ENCODE results near the gene KLRF2. TPM values are rescaled to one million over a fixed set of nuclear protein-coding genes. Genes with fewer than 3 reads are reported as not detected.
"Not testable (repeated sequence)": the region's sequence is repeated elsewhere in the genome, so short reads cannot be mapped to it uniquely, and the experiment has no call there.

KLRF2 gene
- total RNA-seq, 1 donor from 2014 or later, result not detected

DNA sequence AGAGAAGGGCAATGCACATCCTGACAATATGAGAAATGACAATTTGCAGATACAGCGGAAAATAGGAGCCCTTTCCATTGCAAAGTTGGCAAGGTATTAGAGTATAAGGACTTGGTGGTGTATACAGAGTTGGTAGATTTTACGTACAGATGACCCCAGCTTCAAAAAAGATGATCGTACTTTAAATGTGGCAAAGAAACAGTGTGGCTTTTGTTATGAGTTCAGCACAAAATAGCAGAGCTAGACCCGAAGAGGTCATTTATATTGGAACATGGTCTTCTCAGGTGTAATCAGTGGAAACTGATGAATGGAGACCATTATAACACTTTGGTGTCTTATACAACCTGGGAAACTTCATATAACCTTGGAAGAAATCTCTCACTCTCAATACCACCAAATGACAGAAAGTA lies 14.4 kb upstream of the KLRF2 start:
- Histone ChIP-seq H3K27ac (ENCODE audit: low read depth, low read length) (peak overlapping the region; percentile 34), H3K36me3 (ENCODE audit: control insufficient read depth in 3 of 3, insufficient read depth in 3 of 3, low read length in 3 of 3) (no peaks in the 10 kb centered on the region), H3K9ac (ENCODE audit: low read depth in 1 of 3, low read length in 3 of 3) (peak overlapping the region; percentile 57 to 76 (median 63)), H3K9me3 (ENCODE audit: control insufficient read depth in 3 of 3, low read length in 3 of 3) (peaks cover 0 to 2% (median 0%) of the 10 kb centered on the region in 3 donors), H3K4me3 (ENCODE audit: low read length in 3 of 3) (peak overlapping the region; percentile 44 to 86 (median 56)), H3K27me3 (ENCODE audit: control insufficient read depth in 3 of 3, insufficient read depth in 3 of 3, low read length in 3 of 3) (no peaks in the 10 kb centered on the region), H3K4me1 (ENCODE audit: control insufficient read depth in 3 of 3, insufficient read depth in 3 of 3, low read length in 3 of 3) (peaks cover 0 to 6% (median 4%) of the 10 kb centered on the region in 3 donors)

DNA sequence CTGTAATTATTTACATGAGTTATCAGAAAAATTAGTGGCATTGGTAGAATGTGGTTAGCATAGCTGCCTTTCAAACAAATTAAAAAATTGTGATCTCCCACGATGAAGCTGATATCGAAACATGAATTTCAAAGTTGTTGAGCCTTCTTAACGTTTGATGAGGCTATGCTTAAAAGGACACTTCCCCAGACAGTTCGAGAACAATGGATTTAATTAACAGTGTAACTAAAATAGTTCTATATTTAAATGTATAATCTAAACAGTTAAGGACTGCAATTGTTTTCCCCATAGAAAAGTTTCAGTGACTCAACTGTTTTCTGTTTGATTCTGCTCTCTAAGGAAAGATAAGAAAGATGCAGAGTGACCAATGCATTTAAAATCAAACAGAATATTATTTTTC lies 13.8 kb upstream of the KLRF2 start:
- H3K27ac ChIP-seq (ENCODE audit: low read depth, low read length), result peak overlapping the region; percentile 34
- peak overlapping the region; percentile 44 to 86 (median 56) for H3K4me3 ChIP-seq (ENCODE audit: low read length in 3 of 3)
- peak overlapping the region; percentile 57 to 76 (median 63) for H3K9ac ChIP-seq (ENCODE audit: low read depth in 1 of 3, low read length in 3 of 3)
- H3K27me3 ChIP-seq (ENCODE audit: control insufficient read depth in 3 of 3, insufficient read depth in 3 of 3, low read length in 3 of 3), result no peaks in the 10 kb centered on the region
- peaks cover 0 to 2% (median 0%) of the 10 kb centered on the region in 3 donors for H3K9me3 ChIP-seq (ENCODE audit: control insufficient read depth in 3 of 3, low read length in 3 of 3)
- peaks cover 0 to 9% (median 4%) of the 10 kb centered on the region in 3 donors for H3K4me1 ChIP-seq (ENCODE audit: control insufficient read depth in 3 of 3, insufficient read depth in 3 of 3, low read length in 3 of 3)
- no peaks in the 10 kb centered on the region for H3K36me3 ChIP-seq (ENCODE audit: control insufficient read depth in 3 of 3, insufficient read depth in 3 of 3, low read length in 3 of 3)

DNA sequence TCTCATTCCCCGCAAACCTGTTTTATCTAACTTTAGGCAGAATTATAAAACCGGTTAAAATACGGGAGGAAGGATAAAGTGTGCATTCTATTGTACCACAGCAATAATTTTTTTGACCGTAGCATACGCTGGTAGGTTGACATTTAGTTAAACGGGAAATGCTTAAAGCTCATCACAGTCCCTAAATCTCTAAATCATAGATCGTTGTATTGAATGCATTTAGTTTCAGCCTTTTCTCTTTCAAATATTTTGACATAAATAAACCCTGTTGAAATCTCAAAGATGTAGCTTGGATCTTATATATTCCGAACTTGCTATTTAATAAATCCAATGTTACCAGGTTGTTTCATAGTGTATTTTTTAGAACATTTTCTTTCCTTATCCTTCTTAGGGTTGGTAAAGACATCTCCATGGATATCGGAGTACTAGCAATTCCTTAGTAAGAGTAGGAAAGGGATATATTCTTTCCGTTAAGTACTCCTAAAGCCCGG lies 12.9 kb upstream of the KLRF2 start:
- H3K9me3 ChIP-seq (ENCODE audit: control insufficient read depth in 3 of 3, low read length in 3 of 3), result peaks cover 0 to 2% (median 0%) of the 10 kb centered on the region in 3 donors
- no peaks in the 10 kb centered on the region for H3K36me3 ChIP-seq (ENCODE audit: control insufficient read depth in 3 of 3, insufficient read depth in 3 of 3, low read length in 3 of 3)
- no peaks in the 10 kb centered on the region for H3K27me3 ChIP-seq (ENCODE audit: control insufficient read depth in 3 of 3, insufficient read depth in 3 of 3, low read length in 3 of 3)
- peak overlapping the region; percentile 79 to 93 (median 85) for H3K9ac ChIP-seq (ENCODE audit: low read depth in 1 of 3, low read length in 3 of 3)
- peak overlapping the region; percentile 66 to 86 (median 75) for H3K4me3 ChIP-seq (ENCODE audit: low read length in 3 of 3)
- peaks cover 3 to 9% (median 4%) of the 10 kb centered on the region in 3 donors for H3K4me1 ChIP-seq (ENCODE audit: control insufficient read depth in 3 of 3, insufficient read depth in 3 of 3, low read length in 3 of 3)
- peak overlapping the region; percentile 97 for H3K27ac ChIP-seq (ENCODE audit: low read depth, low read length)

DNA sequence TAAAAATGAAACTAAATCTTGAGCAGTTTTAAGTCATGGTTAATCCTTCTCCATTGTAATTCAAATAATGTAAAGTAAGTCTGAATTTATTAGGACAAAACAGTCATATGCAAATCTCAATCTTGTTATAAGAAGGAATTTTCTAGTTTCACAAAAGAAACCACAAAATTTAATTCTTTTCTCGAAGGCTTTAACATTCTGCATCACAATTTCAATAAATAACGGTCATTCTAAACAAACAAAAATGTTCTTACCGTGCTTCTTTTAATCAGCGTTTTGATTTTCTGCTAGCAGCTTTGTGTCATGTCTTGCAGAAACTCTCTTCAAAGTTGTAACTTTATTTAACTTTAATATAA lies 12.4 kb upstream of the KLRF2 start:
- Histone ChIP-seq H3K36me3 (ENCODE audit: control insufficient read depth in 3 of 3, insufficient read depth in 3 of 3, low read length in 3 of 3) (no peaks in the 10 kb centered on the region), H3K4me1 (ENCODE audit: control insufficient read depth in 3 of 3, insufficient read depth in 3 of 3, low read length in 3 of 3) (peaks cover 3 to 9% (median 4%) of the 10 kb centered on the region in 3 donors), H3K9me3 (ENCODE audit: control insufficient read depth in 3 of 3, low read length in 3 of 3) (peaks cover 0 to 2% (median 0%) of the 10 kb centered on the region in 3 donors), H3K4me3 (ENCODE audit: low read length in 3 of 3) (peak overlapping the region; percentile 66 to 86 (median 75)), H3K27ac (ENCODE audit: low read depth, low read length) (peak overlapping the region; percentile 97), H3K27me3 (ENCODE audit: control insufficient read depth in 3 of 3, insufficient read depth in 3 of 3, low read length in 3 of 3) (no peaks in the 10 kb centered on the region), H3K9ac (ENCODE audit: low read depth in 1 of 3, low read length in 3 of 3) (peak overlapping the region; percentile 79 to 93 (median 85))

DNA sequence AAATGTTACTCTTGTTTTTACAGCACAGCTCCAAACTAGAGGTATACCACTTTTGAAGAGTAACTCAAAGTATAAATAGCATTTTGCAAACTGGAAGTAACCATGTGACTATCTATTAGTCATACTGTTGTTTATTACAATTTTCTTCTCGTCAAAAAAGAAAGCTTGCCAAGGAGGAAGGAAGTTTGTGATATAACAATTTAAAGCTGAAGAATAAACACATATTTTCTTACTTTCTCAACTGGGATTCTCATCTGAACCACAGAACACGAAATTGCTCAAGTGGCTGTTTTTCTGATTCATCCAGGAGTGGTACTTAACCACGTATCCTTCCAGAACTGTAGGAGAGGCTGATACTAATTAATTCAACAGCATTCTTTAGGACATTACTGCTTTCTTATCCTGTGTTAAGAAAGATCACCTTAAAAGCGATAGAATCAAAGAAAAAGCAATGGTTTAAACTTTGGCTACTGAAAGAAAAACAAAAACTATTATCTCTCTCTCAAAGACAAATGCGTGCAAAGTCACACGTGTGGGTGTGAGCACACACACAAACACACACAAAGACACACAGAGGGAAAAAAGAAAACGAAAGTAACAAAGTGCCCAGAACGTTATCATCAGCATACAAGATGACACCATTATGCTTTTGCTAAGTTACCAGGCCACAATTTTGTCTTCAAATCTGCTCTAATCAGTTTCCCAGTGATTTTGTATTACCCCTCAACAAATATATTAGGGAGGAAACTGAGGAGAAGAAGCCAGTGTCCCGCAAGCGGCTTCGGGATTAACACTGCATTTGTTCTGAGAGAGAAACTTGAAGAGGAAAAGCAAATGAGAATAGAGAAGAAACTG lies 11.8 kb upstream of the KLRF2 start, which contains the start of gene CLEC2B:
CLEC2B (minus strand) TSS at position 48 of the 855 bp plus-strand sequence.
- Histone ChIP-seq H3K4me3 (ENCODE audit: low read length in 3 of 3) (peak within 1 kb of the TSS; percentile 66 to 86 (median 75)), H3K9ac (ENCODE audit: low read depth in 1 of 3, low read length in 3 of 3) (peak within 1 kb of the TSS; percentile 79 to 93 (median 85)), H3K27ac (ENCODE audit: low read depth, low read length) (peak within 1 kb of the TSS; percentile 97), H3K4me1 (ENCODE audit: control insufficient read depth in 3 of 3, insufficient read depth in 3 of 3, low read length in 3 of 3) (peaks cover 3 to 9% (median 4%) of the 10 kb centered on the region in 3 donors), H3K36me3 (ENCODE audit: control insufficient read depth in 3 of 3, insufficient read depth in 3 of 3, low read length in 3 of 3) (no peaks in the 10 kb centered on the region), H3K9me3 (ENCODE audit: control insufficient read depth in 3 of 3, low read length in 3 of 3) (no peaks in the 10 kb centered on the region), H3K27me3 (ENCODE audit: control insufficient read depth in 3 of 3, insufficient read depth in 3 of 3, low read length in 3 of 3) (no peaks in the 10 kb centered on the region)

DNA sequence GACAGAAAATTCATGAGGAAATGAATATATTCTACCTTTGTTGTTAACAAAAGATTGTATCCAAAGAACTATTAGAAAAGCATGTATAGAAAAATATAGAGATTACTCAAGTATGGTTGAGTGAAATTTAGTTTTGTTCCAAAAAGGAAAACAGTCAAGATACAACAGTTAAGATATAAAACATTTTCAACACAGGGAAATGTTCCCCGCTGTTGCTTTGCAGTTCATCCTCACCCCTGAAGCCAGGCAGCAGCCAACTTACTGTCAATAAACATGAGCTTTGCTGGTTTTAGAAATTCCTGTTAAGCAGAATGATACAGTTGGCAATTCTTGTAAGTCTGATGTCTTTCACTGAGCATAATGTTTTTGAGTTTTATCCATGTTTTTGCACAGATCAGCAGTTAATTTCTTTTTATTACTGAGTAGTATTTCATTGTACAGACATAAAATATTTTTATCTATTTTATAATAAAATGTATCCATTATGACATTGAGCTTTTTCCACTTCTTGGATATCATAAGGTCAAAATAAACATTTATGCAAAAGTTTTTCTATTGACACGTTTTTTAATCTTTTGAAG lies 10.9 kb upstream of the KLRF2 start:
- Histone ChIP-seq H3K27ac (ENCODE audit: low read depth, low read length) (peak overlapping the region; percentile 97), H3K36me3 (ENCODE audit: control insufficient read depth in 3 of 3, insufficient read depth in 3 of 3, low read length in 3 of 3) (no peaks in the 10 kb centered on the region), H3K4me3 (ENCODE audit: low read length in 3 of 3) (peak overlapping the region; percentile 23 to 86 (median 75)), H3K9me3 (ENCODE audit: control insufficient read depth in 3 of 3, low read length in 3 of 3) (no peaks in the 10 kb centered on the region), H3K27me3 (ENCODE audit: control insufficient read depth in 3 of 3, insufficient read depth in 3 of 3, low read length in 3 of 3) (no peaks in the 10 kb centered on the region), H3K4me1 (ENCODE audit: control insufficient read depth in 3 of 3, insufficient read depth in 3 of 3, low read length in 3 of 3) (peaks cover 3 to 9% (median 4%) of the 10 kb centered on the region in 3 donors), H3K9ac (ENCODE audit: low read depth in 1 of 3, low read length in 3 of 3) (peak overlapping the region; percentile 79 to 93 (median 85))

DNA sequence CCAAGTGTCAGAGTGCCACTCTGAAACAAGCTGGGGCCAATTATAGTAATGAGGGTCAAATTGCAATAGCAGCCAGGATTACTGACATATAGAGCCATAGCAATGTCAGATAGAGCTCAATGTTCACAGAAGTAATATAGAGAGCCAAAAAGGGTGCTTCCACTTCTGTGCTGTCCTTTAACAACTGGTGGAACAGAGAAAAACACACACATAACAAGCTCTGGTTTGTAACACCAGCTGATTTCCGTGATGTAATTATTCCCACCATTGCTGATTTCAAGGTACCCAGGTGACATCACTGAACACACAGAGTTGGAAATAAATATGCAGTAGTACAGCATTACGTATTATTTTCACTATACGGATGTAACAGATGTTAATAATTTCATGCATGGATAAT lies 9.1 kb upstream of the KLRF2 start:
- Histone ChIP-seq H3K27me3 (ENCODE audit: control insufficient read depth in 3 of 3, insufficient read depth in 3 of 3, low read length in 3 of 3) (no peaks in the 10 kb centered on the region), H3K27ac (ENCODE audit: low read depth, low read length) (peak overlapping the region; percentile 28), H3K9ac (ENCODE audit: low read depth in 1 of 3, low read length in 3 of 3) (peak overlapping the region in 1 of 3 donors; percentile 26), H3K4me1 (ENCODE audit: control insufficient read depth in 3 of 3, insufficient read depth in 3 of 3, low read length in 3 of 3) (peaks cover 3 to 9% (median 4%) of the 10 kb centered on the region in 3 donors), H3K9me3 (ENCODE audit: control insufficient read depth in 3 of 3, low read length in 3 of 3) (no peaks in the 10 kb centered on the region), H3K4me3 (ENCODE audit: low read length in 3 of 3) (peak overlapping the region in 2 of 3 donors; percentile 4 to 20), H3K36me3 (ENCODE audit: control insufficient read depth in 3 of 3, insufficient read depth in 3 of 3, low read length in 3 of 3) (no peaks in the 10 kb centered on the region)

DNA sequence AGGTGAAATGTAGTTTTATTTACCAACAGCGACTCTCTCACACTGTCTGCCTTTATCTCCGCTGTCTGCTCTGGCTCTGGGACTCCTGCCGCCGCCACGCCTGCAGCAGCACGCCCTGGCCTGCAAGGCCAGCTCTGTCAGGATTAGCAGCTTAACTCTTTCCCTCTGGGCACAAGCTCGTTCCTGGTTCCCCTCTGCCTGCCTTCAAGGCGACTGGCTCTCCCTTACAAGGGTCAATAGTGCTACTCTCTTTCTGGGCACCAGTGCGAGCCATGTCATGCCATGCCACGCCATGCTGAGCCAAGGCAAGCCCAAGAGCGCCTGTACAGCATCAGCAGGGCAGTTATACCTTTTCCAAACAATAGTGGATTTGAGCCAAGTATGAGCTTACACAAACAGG lies 8.5 kb upstream of the KLRF2 start:
- Histone ChIP-seq H3K9ac (ENCODE audit: low read depth in 1 of 3, low read length in 3 of 3) (peak overlapping the region in 1 of 3 donors; percentile 26), H3K27ac (ENCODE audit: low read depth, low read length) (peak overlapping the region; percentile 28), H3K4me1 (ENCODE audit: control insufficient read depth in 3 of 3, insufficient read depth in 3 of 3, low read length in 3 of 3) (peaks cover 3 to 9% (median 4%) of the 10 kb centered on the region in 3 donors), H3K4me3 (ENCODE audit: low read length in 3 of 3) (no peak overlapping the region), H3K9me3 (ENCODE audit: control insufficient read depth in 3 of 3, low read length in 3 of 3) (no peaks in the 10 kb centered on the region), H3K36me3 (ENCODE audit: control insufficient read depth in 3 of 3, insufficient read depth in 3 of 3, low read length in 3 of 3) (no peaks in the 10 kb centered on the region), H3K27me3 (ENCODE audit: control insufficient read depth in 3 of 3, insufficient read depth in 3 of 3, low read length in 3 of 3) (no peaks in the 10 kb centered on the region)

DNA sequence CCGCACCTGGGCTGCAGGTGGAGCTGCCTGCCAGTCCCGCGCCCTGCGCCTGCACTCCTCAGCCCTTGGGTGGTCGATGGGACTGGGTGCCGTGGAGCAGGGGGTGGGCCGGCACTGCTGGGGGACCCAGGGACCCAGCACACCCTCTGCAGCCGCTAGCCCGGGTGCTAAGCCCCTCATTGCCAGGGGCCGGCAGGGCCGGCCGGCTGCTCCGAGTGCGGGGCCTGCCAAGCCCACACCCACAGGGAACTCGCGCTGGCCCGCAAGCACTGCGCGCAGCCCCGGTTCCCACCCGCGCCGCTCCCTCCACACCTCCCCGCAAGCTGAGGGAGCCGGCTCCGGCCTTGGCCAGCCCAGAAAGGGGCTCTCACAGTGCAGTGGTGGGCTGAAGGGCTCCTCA lies 5.2 kb upstream of the KLRF2 start:
- not testable (repeated sequence) for H3K4me3 ChIP-seq (ENCODE audit: low read length in 3 of 3); H3K27ac ChIP-seq (ENCODE audit: low read depth, low read length); H3K9ac ChIP-seq (ENCODE audit: low read depth in 1 of 3, low read length in 3 of 3); H3K9me3 ChIP-seq (ENCODE audit: control insufficient read depth in 3 of 3, low read length in 3 of 3); H3K27me3 ChIP-seq (ENCODE audit: control insufficient read depth in 3 of 3, insufficient read depth in 3 of 3, low read length in 3 of 3); H3K36me3 ChIP-seq (ENCODE audit: control insufficient read depth in 3 of 3, insufficient read depth in 3 of 3, low read length in 3 of 3); H3K4me1 ChIP-seq (ENCODE audit: control insufficient read depth in 3 of 3, insufficient read depth in 3 of 3, low read length in 3 of 3)
